Measurements from ENCODE around the gene RGS14.

RGS14 gene

GRCh38 chr5:177357459-177358351 is at the start of gene RGS14:
TSS of gene RGS14 (plus strand) at chr5:177357924. CDS start at chr5:177358025, 101 bp downstream.
- no peak for DNase-seq

- DNase-seq = no peak
Observed at GRCh38 chr5:177308740-177309139, 49.0 kb upstream of the RGS14 start.

- DNase-seq = peak; percentile 69
Observed at GRCh38 chr5:177309351-177310191, 48.2 kb upstream of the RGS14 start.

GRCh38 chr5:177310332-177310731 is 47.4 kb upstream of the RGS14 start:
- DNase-seq = no peak

- DNase-seq = no peak
Observed at GRCh38 chr5:177310757-177311391, 46.9 kb upstream of the RGS14 start.

- DNase-seq = no peak
Observed at GRCh38 chr5:177311392-177311722, 46.4 kb upstream of the RGS14 start.

GRCh38 chr5:177311723-177312648 is 45.7 kb upstream of the RGS14 start, which contains the start of gene MXD3:
TSS of gene MXD3 (minus strand) at chr5:177311898. CDS start at chr5:177311830, 68 bp downstream.
- peak; percentile 95 for DNase-seq

GRCh38 chr5:177312649-177313181 is 45.0 kb upstream of the RGS14 start:
- DNase-seq = no peak

- DNase-seq = no peak
Observed at GRCh38 chr5:177313561-177314259, 44.0 kb upstream of the RGS14 start.

- no peak for DNase-seq
Observed at GRCh38 chr5:177314376-177315342, 43.1 kb upstream of the RGS14 start.

- DNase-seq = no peak
Observed at GRCh38 chr5:177315411-177315810, 42.3 kb upstream of the RGS14 start.

- DNase-seq = no peak
Observed at GRCh38 chr5:177316005-177316404, 41.7 kb upstream of the RGS14 start.

- DNase-seq = peak; percentile 48
Observed at GRCh38 chr5:177317959-177318377, 39.8 kb upstream of the RGS14 start.

- no peak for DNase-seq
Observed at GRCh38 chr5:177319913-177320588, 37.7 kb upstream of the RGS14 start.

GRCh38 chr5:177320879-177321278 is 36.8 kb upstream of the RGS14 start:
- DNase-seq = no peak

GRCh38 chr5:177325868-177326381 is 31.8 kb upstream of the RGS14 start:
- no peak for DNase-seq

GRCh38 chr5:177327539-177328522 is 29.9 kb upstream of the RGS14 start:
- no peak for DNase-seq
